Gastroesophageal sphincter (tissue), 4 donors: ENCODE results near the gene USP24. TPM values are rescaled to one million over a fixed set of nuclear protein-coding genes. Genes with fewer than 3 reads are reported as not detected.
"Not testable (repeated sequence)": the region's sequence is repeated elsewhere in the genome, so short reads cannot be mapped to it uniquely, and the experiment has no call there.

Experiments used
- ATAC-seq: fragments of 150-250 bp; one replicate; pipeline ENCODE4 v1.9.1; 2016; ENCODE audit warnings: mild to moderate bottlenecking, moderate library complexity
- H3K27ac ChIP-seq, 4 donors: fragments of 200-600 bp; sonication (generic) in 3 of 4; 1 replicate in 3 of 4; 2 replicates in 1 of 4; pipeline ENCODE4 v1.5.1; 2016 to 2019
- H3K27me3 ChIP-seq: fragments of 200-600 bp; sonication (generic); one replicate; pipeline ENCODE4 v1.5.1; 2019
- H3K36me3 ChIP-seq, 2 donors: fragments of 200-600 bp; sonication (generic); one replicate each; pipeline ENCODE4 v1.5.1; 2019; ENCODE audit warnings: control low read depth in 1 of 2
- H3K4me1 ChIP-seq, 3 donors: fragments of 200-600 bp; sonication (generic); 1 replicate in 2 of 3; 2 replicates in 1 of 3; pipeline ENCODE4 v1.5.1; 2016 to 2019; ENCODE audit warnings: control low read depth in 2 of 3
- H3K4me3 ChIP-seq, 2 donors: fragments of 200-600 bp; sonication (generic); one replicate each; pipeline ENCODE4 v1.5.1; 2019; ENCODE audit warnings: mild to moderate bottlenecking in 1 of 2, moderate library complexity in 1 of 2
- H3K9me3 ChIP-seq, 3 donors: fragments of 200-600 bp; sonication (generic); one replicate each; pipeline ENCODE4 v1.5.1; 2017 to 2019; ENCODE audit warnings: control low read depth in 2 of 3
- EP300 ChIP-seq: sonication (generic); formaldehyde crosslinking; IDR thresholded peaks from one replicate; pipeline ENCODE4 v1.6.1; 2017; ENCODE audit warnings: antibody characterized with exemption, mild to moderate bottlenecking
- POLR2A ChIP-seq, 2 donors: fragments of 450-650 bp; IDR thresholded peaks; one replicate each; pipeline ENCODE4 v1.6.1; 2017; ENCODE audit warnings: antibody characterized with exemption in 2 of 2, mild to moderate bottlenecking in 2 of 2, moderate library complexity in 1 of 2
- POLR2AphosphoS5 ChIP-seq: sonication (generic); formaldehyde crosslinking; IDR thresholded peaks from one replicate; pipeline ENCODE4 v1.6.1; 2017; ENCODE audit warnings: antibody characterized with exemption
- WGBS, 2 donors: methylation state at CpG; one replicate each; pipeline ENCODE4 v1.1.5; 2018; ENCODE audit warnings: low coverage in 1 of 2; 5-methylcytosine and 5-hydroxymethylcytosine counted together
- total RNA-seq, 4 donors: library from RNA; depleted of rRNA; stranded (reverse); fragments of >200 nt; gene quantifications; one replicate each; pipeline ENCODE4 v1.1.0, GENCODE V29; 2016
- TF ChIP-seq, protein P1 (sequence below), 4 experiments: fragments of 200-600 bp in 2 of 4; fragments of 450-650 bp in 2 of 4; sonication (generic) in 1 of 4; IDR thresholded peaks; one replicate each; pipeline ENCODE4 v1.5.1; 2017 to 2019; ENCODE audit warnings: antibody characterized with exemption in 4 of 4, mild to moderate bottlenecking in 2 of 4, moderate library complexity in 2 of 4

USP24 gene
- total RNA-seq, 4 donors from 2014 or later, result 36.8 to 54.8 (median 45.5) TPM

DNA sequence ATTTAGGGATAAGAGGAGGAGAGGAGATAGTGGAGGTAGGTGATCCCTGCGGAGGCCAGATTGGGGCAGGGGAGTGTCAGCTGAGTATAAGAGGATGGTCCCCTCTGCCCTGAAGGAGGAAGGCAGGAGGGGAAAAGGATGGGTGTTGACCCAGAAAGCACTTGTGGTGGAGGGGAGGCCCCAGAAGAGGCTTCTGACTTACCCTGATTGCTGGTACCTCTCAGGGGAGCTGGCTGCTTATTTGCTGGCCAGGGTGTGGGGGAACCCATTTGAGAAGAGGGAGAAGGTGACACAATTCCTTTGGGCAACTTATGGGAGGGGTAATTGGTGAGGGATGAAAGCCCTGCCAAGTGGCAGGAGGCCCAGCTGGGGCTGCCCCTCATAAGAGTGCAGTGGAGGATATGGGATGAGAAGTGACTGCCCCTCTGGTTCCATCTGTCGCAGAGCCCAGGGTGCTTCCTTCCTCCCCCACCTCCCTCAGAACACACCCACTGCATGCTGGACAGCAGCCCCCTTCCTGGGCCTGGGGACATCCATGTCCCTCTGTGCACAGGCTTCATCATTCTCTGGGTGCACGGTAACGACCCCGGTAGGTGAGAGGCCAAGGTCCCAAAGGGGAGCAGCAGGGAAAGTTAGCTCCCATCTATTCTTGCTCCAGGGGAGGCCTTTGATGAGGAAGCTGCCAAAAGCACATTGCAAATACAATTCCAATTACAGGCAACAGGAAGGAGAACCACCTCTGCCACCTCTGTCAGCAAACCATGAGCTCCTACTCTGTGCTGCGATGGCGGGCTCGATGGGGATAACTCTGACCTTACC lies 177.2 kb downstream of the USP24 start:
- Histone ChIP-seq H3K36me3 (no peaks in the 10 kb centered on the region), H3K9me3 (no peaks in the 10 kb centered on the region), H3K27ac (no peak overlapping the region), H3K4me1 (peaks cover 0 to 18% (median 0%) of the 10 kb centered on the region in 3 donors), H3K27me3 (peaks cover 70% of the 10 kb centered on the region), H3K4me3 (no peak overlapping the region)
- TF ChIP-seq POLR2A (IDR thresholded peaks at IDR 0.05) (no peak), POLR2AphosphoS5 (no peak), EP300 (no peak)
- TF ChIP-seq, protein P1, sequence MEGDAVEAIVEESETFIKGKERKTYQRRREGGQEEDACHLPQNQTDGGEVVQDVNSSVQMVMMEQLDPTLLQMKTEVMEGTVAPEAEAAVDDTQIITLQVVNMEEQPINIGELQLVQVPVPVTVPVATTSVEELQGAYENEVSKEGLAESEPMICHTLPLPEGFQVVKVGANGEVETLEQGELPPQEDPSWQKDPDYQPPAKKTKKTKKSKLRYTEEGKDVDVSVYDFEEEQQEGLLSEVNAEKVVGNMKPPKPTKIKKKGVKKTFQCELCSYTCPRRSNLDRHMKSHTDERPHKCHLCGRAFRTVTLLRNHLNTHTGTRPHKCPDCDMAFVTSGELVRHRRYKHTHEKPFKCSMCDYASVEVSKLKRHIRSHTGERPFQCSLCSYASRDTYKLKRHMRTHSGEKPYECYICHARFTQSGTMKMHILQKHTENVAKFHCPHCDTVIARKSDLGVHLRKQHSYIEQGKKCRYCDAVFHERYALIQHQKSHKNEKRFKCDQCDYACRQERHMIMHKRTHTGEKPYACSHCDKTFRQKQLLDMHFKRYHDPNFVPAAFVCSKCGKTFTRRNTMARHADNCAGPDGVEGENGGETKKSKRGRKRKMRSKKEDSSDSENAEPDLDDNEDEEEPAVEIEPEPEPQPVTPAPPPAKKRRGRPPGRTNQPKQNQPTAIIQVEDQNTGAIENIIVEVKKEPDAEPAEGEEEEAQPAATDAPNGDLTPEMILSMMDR (IDR thresholded peaks at IDR 0.05), result no peak
- no peak for ATAC-seq
- WGBS, 2 donors, result 91 to 94% methylated on average over 2 to 3 of the region's 8 CpGs

DNA sequence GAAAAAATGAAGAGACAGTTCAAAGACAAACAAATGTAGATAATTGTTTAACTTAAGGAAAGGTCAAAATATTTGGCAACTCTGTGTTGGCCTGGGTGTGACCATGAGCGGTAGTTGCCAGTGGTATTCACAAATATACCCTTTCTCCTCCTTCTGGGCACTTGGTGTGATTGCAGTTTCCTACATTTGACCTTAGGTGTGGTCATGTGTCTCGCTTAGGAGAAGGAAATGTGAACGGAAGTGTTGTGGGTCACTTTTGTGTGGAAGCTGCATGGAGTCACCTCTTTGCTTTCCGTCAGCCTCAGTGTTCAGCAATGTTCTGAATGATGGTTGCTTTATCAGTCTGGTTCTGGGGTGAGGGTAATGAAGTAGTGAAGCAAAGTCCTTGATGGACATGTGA lies 179.3 kb downstream of the USP24 start:
- Histone ChIP-seq H3K9me3 (no peaks in the 10 kb centered on the region), H3K36me3 (no peaks in the 10 kb centered on the region), H3K4me1 (peaks cover 0 to 18% (median 0%) of the 10 kb centered on the region in 3 donors), H3K4me3 (no peak overlapping the region), H3K27me3 (peaks cover 70% of the 10 kb centered on the region), H3K27ac (no peak overlapping the region)
- 45 to 63% methylated on average over 1 to 3 of the region's 4 CpGs for WGBS, 2 donors
- ATAC-seq, result no peak
- TF ChIP-seq, protein P1 (IDR thresholded peaks at IDR 0.05), result no peak
- TF ChIP-seq POLR2AphosphoS5, result no peak

- no peaks in the 10 kb centered on the region for H3K36me3 ChIP-seq
- no peak for ATAC-seq
- no peak overlapping the region for H3K4me3 ChIP-seq
- WGBS, 2 donors, result 81 to 85% methylated on average over 5 to 6 of the region's 6 CpGs
- no peaks in the 10 kb centered on the region for H3K9me3 ChIP-seq
- TF ChIP-seq POLR2A (IDR thresholded peaks at IDR 0.05) (no peak), POLR2AphosphoS5 (no peak), EP300 (no peak)
- TF ChIP-seq, protein P1 (IDR thresholded peaks at IDR 0.05), result no peak
- H3K27me3 ChIP-seq, result peaks cover 70% of the 10 kb centered on the region
- H3K4me1 ChIP-seq, result peaks cover 0 to 9% (median 0%) of the 10 kb centered on the region in 3 donors
- no peak overlapping the region for H3K27ac ChIP-seq
Observed at GRCh38 chr1:55034476-55035133, 180.6 kb downstream of the USP24 start.

GRCh38 chr1:55033265-55033614 lies 181.9 kb downstream of the USP24 start:
- WGBS, 2 donors, result 77% methylated on average over 6 of the region's 7 CpGs; no CpG with 5 or more reads in 1 of the 2 donors
- no peaks in the 10 kb centered on the region for H3K36me3 ChIP-seq
- peaks cover 62% of the 10 kb centered on the region for H3K27me3 ChIP-seq
- H3K4me3 ChIP-seq, result no peak overlapping the region
- no peak for ATAC-seq
- no peak for TF ChIP-seq POLR2A (IDR thresholded peaks at IDR 0.05)
- TF ChIP-seq EP300, result no peak
- TF ChIP-seq, protein P1 (IDR thresholded peaks at IDR 0.05), result no peak
- TF ChIP-seq POLR2AphosphoS5, result no peak
- no peaks in the 10 kb centered on the region for H3K4me1 ChIP-seq
- H3K27ac ChIP-seq, result no peak overlapping the region
- no peaks in the 10 kb centered on the region for H3K9me3 ChIP-seq

GRCh38 chr1:55031098-55031497 lies 184.1 kb downstream of the USP24 start:
- WGBS, 2 donors, result 97% methylated on average over 5 of the region's 5 CpGs; no CpG with 5 or more reads in 1 of the 2 donors
- not testable (repeated sequence) for H3K4me3 ChIP-seq, H3K36me3 ChIP-seq, H3K4me1 ChIP-seq, ATAC-seq, H3K27ac ChIP-seq, H3K9me3 ChIP-seq
- peaks cover 44% of the 10 kb centered on the region for H3K27me3 ChIP-seq

GRCh38 chr1:55026682-55027081 lies 188.5 kb downstream of the USP24 start:
- not testable (repeated sequence) for H3K4me3 ChIP-seq, H3K36me3 ChIP-seq, H3K4me1 ChIP-seq, ATAC-seq, H3K27ac ChIP-seq, H3K9me3 ChIP-seq
- 67 to 72% methylated on average over 2 to 3 of the region's 3 CpGs for WGBS, 2 donors
- H3K27me3 ChIP-seq, result peaks cover 20% of the 10 kb centered on the region

GRCh38 chr1:55024163-55024562 lies 191.0 kb downstream of the USP24 start:
- peaks cover 15% of the 10 kb centered on the region for H3K27me3 ChIP-seq
- not testable (repeated sequence) for H3K9me3 ChIP-seq, H3K27ac ChIP-seq, H3K4me3 ChIP-seq, ATAC-seq, H3K4me1 ChIP-seq, H3K36me3 ChIP-seq
- 72 to 78% methylated on average over 9 of the region's 10 CpGs for WGBS, 2 donors
